HG02943 (cell line): Measurements from ENCODE around the gene CDR2L.
"Not testable (repeated sequence)": the region's sequence is repeated elsewhere in the genome, so short reads cannot be mapped to it uniquely, and the experiment has no call there.

ENCODE experiments used
- ATAC-seq: cut with Tn5 transposase; IDR thresholded peaks from one replicate; pipeline ENCODE4 v1.9.1; 2021; ENCODE audit warnings: mild to moderate bottlenecking, low read depth, moderate library complexity; ENCODE audit not compliant: unreplicated experiment

CDR2L gene

DNA sequence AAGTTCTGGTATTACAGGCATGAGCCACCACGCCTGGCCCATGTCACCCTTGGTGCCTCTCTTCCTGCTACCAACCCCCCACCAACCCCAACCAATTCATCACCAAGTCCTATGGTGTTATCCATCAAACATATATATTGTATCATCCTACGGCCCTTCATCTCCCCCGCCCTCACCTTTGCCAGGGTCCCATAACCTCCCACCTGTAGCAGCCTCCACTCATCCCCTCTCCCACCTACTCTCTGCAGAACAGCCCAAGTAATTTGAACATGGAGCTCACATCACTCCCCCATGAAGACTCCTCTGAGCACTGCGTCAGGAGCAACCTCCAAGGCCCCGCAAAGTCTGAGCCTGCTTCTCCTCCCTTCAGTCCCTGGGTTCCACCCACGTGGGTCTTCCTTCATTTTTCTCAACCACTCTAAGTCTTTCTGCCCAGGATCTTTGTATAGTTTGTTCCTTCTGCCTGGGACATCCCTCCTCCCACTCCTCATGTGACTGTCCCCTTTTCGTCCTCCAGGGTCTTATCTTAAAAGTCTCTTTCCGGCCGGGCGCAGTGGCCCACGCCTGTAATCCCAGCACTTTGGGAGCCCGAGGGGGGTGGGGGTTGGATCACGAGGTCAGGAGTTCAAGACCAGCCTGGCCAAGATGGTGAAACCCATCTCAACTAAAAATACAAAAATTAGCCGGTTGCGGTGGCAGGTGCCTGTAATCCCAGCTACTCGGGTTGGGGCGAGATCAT lies 7.9 kb upstream of the CDR2L start:
- ATAC-seq = no peak

DNA sequence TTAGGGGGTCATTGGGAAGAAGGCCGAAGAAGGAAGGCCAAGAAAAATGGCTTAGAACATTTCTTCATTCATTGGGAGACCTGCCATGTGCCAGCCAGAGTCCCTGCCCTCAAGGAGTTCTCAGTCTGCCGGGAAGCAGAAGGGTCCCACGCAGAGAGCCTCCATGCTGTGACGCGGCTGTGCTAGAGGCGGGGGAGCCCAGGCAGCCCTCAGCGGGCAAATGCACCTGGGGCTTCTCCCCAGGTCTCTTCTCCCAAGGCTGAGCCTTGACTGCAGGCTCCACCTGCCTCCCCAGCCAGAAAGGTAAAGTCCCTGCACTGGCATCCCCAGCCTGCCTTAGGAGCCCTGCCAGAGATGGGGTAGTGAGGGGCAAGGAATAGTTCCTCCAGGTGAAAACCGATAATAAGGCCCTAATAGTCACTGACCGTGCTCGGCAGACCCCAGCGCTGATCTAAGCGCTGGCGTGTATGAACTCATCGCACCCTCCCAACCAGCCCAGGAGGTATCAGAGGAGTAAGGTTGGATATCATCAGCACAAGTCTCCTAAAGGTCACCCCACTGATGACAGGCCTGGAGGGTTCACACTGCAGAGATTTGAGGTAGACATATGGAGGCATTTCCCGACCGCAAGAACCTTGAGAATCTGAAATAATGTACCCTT lies 6.0 kb upstream of the CDR2L start:
- no peak for ATAC-seq

DNA sequence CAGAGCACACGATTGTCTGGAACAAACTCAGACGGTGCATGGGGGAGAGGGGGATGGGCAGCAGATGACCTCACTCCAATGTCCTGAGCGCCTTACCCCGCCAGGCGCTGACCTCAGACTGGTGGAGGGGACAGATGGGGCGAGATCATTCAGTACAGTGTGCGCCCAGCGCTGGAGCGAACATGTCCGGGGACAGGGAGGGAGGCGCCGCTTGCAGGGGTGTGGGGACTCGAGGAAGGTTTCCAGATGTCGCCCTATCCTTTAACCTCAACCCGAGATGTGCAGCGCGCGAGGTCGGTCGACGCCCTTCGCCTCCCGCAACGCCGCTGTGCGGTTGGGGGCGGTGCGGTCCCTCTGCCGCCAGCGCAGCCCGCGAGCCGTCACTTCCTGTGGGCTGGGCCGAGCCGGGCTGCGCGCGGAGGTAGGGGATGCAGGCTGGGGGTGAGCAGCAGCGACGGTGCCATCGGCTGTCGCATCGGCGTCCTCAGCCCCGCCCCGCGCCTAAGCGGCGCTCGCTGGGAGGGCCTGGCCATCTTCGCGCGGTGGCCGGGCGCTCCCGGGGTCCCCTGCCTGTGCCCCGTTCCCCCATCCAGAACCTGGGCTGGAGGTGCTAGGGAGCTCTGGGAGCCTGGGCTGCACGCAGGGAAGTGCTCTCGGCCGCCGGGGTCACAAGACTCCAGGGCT lies 5.3 kb upstream of the CDR2L start:
- no peak for ATAC-seq

GRCh38 chr17:74982663-74983313 lies 4.6 kb upstream of the CDR2L start:
- ATAC-seq = not testable (repeated sequence)

DNA sequence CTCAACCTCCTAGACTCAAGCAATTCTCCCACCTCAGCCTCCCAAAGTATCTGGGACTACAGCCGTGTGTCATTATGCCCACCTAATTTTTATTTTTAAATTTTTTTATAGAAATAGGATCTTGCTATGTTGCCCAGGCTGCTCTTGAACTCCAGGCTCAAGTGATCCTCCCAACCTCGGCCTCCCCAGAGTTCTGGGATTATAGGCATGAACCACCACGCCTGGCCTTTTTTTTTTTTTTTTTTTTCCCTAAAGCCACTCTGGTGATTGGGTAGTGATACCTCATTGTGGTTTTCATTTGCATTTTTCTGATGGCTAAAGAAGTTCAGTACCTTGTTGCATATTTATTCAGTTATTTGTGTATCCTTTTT lies 1.2 kb upstream of the CDR2L start:
- no peak for ATAC-seq

GRCh38 chr17:74987909-74988711 lies 678 bp downstream of the CDR2L start:
- ATAC-seq = peak; percentile 33

DNA sequence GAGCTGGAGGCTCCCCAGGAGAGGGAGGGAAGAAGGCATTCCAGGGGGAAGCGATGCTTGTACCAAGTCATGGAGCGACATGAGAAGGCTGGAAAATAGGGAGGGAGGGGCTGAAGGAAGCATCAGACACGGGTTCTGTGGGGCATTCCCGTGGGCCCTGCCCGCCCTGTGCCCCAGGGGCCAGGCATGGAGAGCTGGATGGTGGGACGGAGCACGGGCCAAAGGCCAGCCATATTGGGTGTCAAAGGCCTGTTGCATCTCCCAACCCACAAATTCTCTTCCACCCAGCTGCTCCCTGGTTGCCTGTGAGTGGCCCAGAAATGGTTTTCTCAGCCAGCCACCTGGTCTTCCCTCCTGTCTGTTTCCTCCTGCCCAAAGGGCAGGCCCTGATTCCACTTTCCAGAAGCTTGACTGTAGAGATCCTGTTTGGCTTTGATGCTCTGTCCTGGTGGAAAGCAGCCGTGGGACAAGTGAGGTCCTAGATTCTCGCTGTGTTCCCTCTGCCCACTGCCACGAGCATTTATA lies 3.2 kb downstream of the CDR2L start:
- ATAC-seq = no peak

DNA sequence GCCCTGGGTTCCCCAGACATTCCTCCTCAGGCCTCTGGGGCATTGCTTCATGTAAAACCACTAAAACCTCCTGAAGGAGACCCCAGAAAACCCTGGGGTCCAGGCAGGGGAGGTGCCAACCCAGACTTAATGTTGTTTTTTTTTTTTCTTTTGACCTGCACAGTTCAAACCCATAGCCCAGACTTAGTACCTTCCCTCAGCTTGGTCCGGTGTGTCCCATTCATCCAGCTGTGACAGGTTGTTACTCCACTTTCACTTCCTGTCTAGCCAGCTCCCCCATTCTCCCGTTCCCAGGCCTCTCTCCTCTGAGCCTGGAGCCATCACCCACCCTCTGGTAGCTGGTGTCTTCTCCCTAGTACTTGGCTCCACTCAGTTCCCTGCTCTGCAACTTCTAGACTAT lies 4.8 kb downstream of the CDR2L start:
- ATAC-seq = no peak

DNA sequence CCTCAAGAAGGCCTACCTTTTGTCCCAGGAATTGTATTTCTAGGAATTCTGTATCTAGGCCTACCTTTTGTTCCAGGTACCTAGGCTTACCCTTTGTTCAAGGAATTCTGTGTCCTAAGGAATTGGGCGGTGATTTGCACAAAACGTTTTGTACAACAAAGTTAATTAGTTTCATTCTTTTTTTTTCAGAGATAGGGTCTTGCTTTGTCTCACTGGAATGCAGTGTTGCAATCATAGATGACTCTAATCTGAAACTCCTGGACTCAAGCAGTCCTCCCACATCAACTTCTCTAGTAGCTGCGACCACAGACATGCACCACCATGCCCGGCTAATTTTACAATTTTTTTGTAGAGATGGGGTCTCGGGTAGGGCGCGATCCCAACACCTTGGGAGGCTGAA lies 7.0 kb downstream of the CDR2L start:
- ATAC-seq = no peak

DNA sequence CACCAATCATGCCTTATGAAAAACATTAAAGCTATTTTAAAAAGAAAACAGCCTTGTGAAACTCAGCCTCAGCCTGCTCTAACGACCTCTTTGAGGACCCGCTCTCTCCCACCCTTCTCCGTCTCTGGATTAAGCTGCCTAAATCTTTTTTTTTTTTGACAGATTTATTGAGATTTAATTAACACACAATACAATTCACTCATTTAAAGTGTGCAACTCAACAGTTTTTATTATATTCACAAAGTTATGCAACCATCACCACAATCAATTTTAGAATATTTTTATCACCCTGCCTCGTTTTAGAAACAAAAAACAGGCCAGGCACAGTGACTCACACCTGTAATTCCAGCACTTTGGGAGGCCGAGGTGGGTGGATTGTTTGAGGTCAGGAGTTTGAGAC lies 8.4 kb downstream of the CDR2L start:
- no peak for ATAC-seq

DNA sequence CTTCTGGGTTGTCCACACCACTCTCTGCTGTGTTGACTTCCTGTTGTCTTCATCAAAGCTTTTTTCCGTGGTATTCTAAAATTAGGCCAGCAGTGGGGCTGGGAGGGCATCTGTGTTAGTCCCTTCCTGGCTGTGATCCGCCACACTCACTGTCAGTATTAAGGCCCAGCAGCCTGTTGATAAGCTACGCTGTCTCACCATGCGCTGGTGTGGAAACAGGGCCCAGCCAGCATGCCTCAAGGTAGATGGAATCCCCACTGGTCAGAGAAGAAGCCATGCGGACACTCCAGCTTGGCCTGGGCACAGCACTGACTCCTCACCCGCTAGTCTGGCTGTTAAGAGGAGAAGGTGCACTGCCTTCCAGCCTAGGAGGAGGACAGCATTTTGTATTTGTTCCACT lies 11.4 kb downstream of the CDR2L start:
- ATAC-seq = no peak

DNA sequence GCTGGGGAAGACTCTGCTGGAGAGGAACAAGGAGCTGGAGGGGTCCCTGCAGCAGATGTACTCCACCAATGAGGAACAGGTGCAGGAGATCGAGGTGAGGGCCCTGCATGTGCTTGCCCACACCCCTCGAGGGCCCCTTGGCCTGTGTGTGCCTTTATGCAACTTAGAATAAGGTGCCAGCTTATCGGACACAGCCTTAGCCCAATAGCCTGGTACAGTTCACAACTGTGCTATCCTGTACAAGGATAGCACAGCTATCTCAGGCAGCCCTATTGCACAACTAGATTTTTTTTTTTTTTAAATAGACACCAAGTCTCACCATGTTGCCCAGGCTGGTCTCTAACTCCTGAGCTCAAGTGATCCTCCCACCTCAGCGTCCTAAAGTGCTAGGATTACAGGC lies 12.1 kb downstream of the CDR2L start:
- ATAC-seq = no peak

DNA sequence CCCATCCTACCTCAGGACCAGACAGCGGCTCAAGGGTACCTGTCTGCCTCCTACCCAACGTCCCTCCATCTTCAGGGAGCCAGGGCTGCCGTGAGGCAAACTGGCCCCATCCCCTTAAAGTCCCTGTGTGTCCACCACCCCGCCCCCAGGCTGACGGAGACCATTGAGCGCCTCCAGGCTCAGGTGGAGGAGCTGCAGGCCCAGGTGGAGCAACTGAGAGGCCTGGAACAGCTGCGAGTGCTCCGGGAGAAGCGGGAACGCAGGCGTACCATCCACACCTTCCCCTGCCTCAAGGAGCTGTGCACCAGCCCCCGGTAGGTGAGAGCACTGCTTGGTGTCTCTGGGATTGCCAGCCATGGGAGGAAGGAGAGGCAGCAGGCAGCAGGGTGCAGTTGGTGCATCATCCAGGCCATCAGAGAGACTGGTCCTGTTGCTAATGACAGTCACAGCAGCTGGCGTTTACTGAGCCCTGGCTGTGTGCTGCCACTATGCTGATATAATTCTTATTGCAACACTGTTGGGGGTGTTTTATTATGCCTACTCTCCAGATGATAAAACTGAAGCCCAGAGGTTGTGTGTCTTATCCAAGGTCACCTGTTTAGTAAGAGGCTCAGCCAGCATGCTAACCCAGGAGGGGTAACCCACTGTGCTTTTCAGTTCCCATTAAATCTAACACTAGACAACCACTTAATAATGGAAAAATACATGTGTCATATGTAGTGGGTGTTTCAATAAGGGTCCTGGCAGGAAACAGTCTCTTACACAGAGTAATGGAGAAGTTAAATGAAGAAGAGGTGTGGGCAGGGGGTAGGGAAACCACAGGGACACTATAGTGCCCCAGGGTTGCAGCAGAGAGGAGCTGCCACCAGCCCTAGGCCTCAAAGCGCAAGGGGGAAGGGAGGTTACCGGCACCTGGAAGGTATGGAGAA lies 14.7 kb downstream of the CDR2L start:
- ATAC-seq = no peak

DNA sequence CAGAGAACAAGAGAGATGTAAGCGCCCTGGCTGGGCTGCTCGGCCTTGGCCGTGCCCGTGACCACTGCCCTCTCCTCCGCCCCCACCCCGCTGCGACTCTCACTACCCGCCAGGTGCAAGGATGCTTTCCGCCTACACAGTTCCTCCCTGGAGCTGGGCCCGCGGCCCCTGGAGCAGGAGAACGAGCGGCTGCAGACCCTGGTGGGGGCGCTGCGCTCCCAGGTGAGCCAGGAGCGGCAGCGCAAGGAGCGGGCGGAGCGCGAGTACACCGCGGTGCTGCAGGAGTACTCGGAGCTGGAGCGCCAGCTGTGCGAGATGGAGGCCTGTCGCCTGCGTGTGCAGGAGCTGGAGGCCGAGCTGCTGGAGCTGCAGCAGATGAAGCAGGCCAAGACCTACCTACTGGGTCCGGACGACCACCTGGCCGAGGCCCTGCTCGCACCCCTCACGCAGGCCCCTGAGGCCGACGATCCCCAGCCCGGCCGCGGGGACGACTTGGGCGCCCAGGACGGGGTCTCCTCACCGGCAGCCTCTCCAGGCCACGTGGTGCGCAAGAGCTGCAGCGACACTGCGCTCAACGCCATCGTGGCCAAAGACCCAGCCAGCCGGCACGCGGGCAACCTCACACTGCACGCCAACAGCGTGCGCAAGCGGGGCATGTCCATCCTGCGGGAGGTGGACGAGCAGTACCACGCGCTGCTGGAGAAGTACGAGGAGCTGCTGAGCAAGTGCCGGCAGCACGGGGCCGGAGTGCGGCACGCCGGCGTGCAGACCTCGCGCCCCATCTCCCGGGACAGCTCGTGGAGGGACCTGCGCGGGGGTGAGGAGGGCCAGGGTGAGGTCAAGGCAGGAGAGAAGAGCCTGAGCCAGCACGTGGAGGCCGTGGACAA lies 15.9 kb downstream of the CDR2L start:
- ATAC-seq = no peak

DNA sequence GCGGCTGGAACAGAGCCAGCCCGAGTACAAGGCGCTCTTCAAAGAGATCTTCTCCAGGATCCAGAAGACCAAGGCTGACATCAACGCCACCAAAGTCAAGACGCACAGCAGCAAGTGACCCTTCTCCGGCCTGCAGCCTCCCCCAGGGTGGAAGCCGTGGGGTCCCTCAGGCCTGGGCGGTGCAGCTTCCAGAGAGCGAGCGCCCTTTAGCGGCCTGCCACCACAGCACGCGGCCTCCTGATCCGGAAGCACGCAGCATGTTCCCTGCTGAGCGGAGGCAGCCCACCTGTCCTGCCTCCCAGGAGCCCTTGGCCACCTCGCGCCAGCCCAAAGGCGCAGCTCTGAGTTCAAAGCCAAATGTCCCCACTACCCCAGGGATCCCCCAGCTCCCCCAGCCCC lies 16.5 kb downstream of the CDR2L start:
- ATAC-seq = no peak

DNA sequence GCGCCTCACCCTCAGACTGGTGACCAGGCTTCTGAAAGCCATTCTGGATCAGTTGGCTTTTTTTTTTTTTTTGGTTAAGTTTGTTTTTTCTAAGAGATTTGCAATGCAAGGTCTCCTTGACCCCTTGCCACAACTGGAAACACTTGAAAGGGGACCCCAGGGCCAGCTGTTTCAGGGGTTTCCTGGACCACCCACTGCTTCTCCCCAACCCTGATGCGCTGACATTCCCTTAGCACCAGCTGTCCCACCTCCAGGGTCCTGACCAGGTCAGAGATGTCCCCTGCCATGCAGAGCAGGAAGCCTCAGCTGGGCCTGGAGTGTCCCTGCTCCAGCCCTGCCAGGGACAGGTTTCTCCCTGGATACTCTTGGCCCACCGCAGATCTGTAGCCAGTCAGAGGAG lies 16.9 kb downstream of the CDR2L start:
- no peak for ATAC-seq

DNA sequence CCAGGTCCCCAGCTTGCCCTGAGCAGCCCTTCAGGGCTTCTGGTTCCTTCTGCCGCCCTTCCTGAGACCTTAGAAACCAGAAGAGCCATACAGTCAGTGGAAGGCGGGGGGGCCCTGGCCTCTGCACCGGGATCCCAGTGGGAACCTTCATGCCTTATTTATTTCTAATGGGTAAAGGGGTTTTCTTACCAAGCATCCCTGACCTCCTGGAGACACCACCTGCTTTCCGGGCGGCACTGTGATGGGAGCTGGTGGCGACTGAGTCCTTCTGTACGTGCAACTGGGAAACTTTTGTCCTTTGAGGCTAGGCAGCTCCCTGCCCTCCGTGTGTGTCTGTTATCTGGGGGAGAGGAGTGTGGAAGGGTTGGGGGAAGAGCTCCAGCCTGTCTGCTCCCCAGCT lies 17.9 kb downstream of the CDR2L start:
- no peak for ATAC-seq

DNA sequence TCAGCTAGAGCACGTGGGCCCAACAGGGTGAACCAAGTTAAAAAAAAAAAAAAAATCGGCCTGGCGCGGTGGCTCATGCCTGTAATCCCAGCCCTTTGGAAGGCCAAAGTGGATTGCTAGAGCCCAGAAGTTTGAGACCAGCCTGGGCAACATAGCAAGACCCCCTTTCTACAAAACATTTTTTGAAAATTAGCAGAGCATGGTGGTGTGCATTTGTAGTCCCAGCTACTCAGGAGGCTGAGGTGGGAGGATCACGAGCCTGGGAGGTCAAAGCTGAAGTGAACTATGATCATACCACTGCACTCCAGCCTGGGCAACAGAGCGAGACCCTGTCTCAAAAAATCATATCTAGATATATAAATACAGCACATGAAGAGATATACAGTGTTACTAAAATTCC lies 18.7 kb downstream of the CDR2L start:
- ATAC-seq = not testable (repeated sequence)
